ENCODE measurements around the gene TTC36. TPM values are rescaled to one million over a fixed set of nuclear protein-coding genes. Genes with fewer than 3 reads are reported as not detected.

Gene TTC36
- total and polyA plus RNA-seq, 9 of the 15 experiments (the other 6 are each of a cell fraction or from before 2014, with no cell fraction given): 0.22 to 0.23 TPM; not detected in 7

DNA sequence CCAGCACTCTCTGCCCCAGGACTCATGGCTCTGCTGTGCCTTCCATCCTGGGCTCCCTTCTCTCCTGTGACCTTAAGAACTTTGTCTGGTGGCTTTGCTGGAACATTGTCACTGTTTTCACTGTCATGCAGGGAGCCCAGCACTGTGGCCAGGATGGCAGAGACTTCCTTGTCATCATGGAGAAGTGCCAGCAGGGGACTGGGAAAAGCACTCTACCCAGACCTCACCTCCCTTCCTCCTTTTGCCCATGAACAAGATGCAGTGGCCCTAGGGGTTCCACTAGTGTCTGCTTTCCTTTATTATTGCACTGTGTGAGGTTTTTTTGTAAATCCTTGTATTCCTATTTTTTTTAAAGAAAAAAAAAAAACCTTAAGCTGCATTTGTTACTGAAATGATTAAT lies 2.9 kb upstream of the TTC36 start:
- intact Hi-C loops (cut with micrococcal nuclease) (no loop called here), in situ Hi-C loops (cut with MboI) (no loop called here)
- H3K9ac ChIP-seq (ENCODE audit: insufficient read depth in 1 of 2, low read depth in 2 of 2, low read length in 2 of 2): no peak overlapping the region; a peak in 1 of 4 replicates
- H3K4me3 ChIP-seq: no peak overlapping the region
- H3K79me2 ChIP-seq (ENCODE audit: control insufficient read depth, insufficient read depth, low read length): no peaks in the 10 kb centered on the region
- FAIRE-seq (no peak), ATAC-seq (no peak), DNase-seq (ENCODE audit: extremely low read depth in 1 of 4, low spot score in 3 of 4) (no peak)
- H3K36me3 ChIP-seq (ENCODE audit: control insufficient read depth, insufficient read depth, low read length): peaks cover 58% of the 10 kb centered on the region
- no peaks in the 10 kb centered on the region; the same call in 1 of the 2 replicates for H4K20me1 ChIP-seq (replicated peaks; ENCODE audit: control insufficient read depth, insufficient read depth, low read length)
- peaks cover 0 to 7% of the 10 kb centered on the region in 2 experiments; a peak in 2 of 5 replicates for H3K4me1 ChIP-seq (replicated peaks in 1 of 2; ENCODE audit: control insufficient read depth in 2 of 2, insufficient read depth in 2 of 2, low read length in 2 of 2)
- ChIA-PET CTCF (ENCODE audit: low intra/inter-chr PET ratio) (no interaction called here), POLR2A (interaction anchor here (1.2 kb wide), 1 partner anchor 23 kb away, joined by 4 read pairs; no protein-coding TSS in a partner anchor)
- no peak overlapping the region for H2AFZ ChIP-seq (ENCODE audit: low read depth, low read length)
- H3K9me1 ChIP-seq (ENCODE audit: control insufficient read depth, insufficient read depth, low read length): no peaks in the 10 kb centered on the region
- no peak overlapping the region for H3K27ac ChIP-seq (ENCODE audit: extremely low read depth, low read depth, low read length)
- H3K4me2 ChIP-seq (ENCODE audit: insufficient read depth, low read length): no peak overlapping the region
- H3K9me3 ChIP-seq (replicated peaks; ENCODE audit: control insufficient read depth, insufficient read depth, low read depth, low read length): no peaks in the 10 kb centered on the region
- H3K27me3 ChIP-seq (ENCODE audit: control insufficient read depth in 2 of 2, insufficient read depth in 2 of 2, low read length in 2 of 2): no peaks in the 10 kb centered on the region
- BruUV-seq (replicated peaks): no TSS peak
- TF ChIP-seq, protein P1, sequence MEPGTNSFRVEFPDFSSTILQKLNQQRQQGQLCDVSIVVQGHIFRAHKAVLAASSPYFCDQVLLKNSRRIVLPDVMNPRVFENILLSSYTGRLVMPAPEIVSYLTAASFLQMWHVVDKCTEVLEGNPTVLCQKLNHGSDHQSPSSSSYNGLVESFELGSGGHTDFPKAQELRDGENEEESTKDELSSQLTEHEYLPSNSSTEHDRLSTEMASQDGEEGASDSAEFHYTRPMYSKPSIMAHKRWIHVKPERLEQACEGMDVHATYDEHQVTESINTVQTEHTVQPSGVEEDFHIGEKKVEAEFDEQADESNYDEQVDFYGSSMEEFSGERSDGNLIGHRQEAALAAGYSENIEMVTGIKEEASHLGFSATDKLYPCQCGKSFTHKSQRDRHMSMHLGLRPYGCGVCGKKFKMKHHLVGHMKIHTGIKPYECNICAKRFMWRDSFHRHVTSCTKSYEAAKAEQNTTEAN (CRISPR knock-in tag; IDR thresholded peaks at IDR 0.05): no peak
- TF ChIP-seq FOSL1 (tag; conservative IDR thresholded peaks at IDR 0.05): no peak
- TF ChIP-seq EZH2 (IDR thresholded peaks at IDR 0.05; ENCODE audit: borderline replicate concordance, low read depth, low read length): no peak
- TF ChIP-seq ETV1 (tag; conservative IDR thresholded peaks at IDR 0.05; ENCODE audit: low read depth): no peak
- TF ChIP-seq, protein P2, sequence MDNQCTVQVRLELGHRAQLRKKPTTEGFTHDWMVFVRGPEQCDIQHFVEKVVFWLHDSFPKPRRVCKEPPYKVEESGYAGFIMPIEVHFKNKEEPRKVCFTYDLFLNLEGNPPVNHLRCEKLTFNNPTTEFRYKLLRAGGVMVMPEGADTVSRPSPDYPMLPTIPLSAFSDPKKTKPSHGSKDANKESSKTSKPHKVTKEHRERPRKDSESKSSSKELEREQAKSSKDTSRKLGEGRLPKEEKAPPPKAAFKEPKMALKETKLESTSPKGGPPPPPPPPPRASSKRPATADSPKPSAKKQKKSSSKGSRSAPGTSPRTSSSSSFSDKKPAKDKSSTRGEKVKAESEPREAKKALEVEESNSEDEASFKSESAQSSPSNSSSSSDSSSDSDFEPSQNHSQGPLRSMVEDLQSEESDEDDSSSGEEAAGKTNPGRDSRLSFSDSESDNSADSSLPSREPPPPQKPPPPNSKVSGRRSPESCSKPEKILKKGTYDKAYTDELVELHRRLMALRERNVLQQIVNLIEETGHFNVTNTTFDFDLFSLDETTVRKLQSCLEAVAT (IDR thresholded peaks at IDR 0.05): no peak
- no peak for TF ChIP-seq HMGN3 (IDR thresholded peaks at IDR 0.05; ENCODE audit: borderline replicate concordance, extremely low read depth, insufficient read length, low read depth, low read length)
- no peak for TF ChIP-seq NR1H2 (CRISPR knock-in tag; IDR thresholded peaks at IDR 0.05)
- TF ChIP-seq SIN3B (IDR thresholded peaks at IDR 0.05; ENCODE audit: low read depth): no peak
- no peak for TF ChIP-seq KLF10 (CRISPR knock-in tag; IDR thresholded peaks at IDR 0.05)
- TF ChIP-seq ZNF717 (CRISPR knock-in tag; IDR thresholded peaks at IDR 0.05): no peak
- TF ChIP-seq, protein P3, sequence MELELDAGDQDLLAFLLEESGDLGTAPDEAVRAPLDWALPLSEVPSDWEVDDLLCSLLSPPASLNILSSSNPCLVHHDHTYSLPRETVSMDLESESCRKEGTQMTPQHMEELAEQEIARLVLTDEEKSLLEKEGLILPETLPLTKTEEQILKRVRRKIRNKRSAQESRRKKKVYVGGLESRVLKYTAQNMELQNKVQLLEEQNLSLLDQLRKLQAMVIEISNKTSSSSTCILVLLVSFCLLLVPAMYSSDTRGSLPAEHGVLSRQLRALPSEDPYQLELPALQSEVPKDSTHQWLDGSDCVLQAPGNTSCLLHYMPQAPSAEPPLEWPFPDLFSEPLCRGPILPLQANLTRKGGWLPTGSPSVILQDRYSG (tag; conservative IDR thresholded peaks at IDR 0.05; ENCODE audit: low read depth): no peak
- no peak for TF ChIP-seq ZNF197 (CRISPR knock-in tag; IDR thresholded peaks at IDR 0.05; ENCODE audit: low read depth)
- TF ChIP-seq, protein P4, sequence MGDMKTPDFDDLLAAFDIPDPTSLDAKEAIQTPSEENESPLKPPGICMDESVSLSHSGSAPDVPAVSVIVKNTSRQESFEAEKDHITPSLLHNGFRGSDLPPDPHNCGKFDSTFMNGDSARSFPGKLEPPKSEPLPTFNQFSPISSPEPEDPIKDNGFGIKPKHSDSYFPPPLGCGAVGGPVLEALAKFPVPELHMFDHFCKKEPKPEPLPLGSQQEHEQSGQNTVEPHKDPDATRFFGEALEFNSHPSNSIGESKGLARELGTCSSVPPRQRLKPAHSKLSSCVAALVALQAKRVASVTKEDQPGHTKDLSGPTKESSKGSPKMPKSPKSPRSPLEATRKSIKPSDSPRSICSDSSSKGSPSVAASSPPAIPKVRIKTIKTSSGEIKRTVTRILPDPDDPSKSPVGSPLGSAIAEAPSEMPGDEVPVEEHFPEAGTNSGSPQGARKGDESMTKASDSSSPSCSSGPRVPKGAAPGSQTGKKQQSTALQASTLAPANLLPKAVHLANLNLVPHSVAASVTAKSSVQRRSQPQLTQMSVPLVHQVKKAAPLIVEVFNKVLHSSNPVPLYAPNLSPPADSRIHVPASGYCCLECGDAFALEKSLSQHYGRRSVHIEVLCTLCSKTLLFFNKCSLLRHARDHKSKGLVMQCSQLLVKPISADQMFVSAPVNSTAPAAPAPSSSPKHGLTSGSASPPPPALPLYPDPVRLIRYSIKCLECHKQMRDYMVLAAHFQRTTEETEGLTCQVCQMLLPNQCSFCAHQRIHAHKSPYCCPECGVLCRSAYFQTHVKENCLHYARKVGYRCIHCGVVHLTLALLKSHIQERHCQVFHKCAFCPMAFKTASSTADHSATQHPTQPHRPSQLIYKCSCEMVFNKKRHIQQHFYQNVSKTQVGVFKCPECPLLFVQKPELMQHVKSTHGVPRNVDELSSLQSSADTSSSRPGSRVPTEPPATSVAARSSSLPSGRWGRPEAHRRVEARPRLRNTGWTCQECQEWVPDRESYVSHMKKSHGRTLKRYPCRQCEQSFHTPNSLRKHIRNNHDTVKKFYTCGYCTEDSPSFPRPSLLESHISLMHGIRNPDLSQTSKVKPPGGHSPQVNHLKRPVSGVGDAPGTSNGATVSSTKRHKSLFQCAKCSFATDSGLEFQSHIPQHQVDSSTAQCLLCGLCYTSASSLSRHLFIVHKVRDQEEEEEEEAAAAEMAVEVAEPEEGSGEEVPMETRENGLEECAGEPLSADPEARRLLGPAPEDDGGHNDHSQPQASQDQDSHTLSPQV (IDR thresholded peaks at IDR 0.05): no peak
